Cerebellar nuclear complex (tissue), 1 donor: ENCODE results near the gene PEX10.

ENCODE experiments used
- DNase-seq, 2 experiments: peaks; one replicate each; lab custom pipeline; 2025; lab: John Stamatoyannopoulos, UW

Gene PEX10

DNA sequence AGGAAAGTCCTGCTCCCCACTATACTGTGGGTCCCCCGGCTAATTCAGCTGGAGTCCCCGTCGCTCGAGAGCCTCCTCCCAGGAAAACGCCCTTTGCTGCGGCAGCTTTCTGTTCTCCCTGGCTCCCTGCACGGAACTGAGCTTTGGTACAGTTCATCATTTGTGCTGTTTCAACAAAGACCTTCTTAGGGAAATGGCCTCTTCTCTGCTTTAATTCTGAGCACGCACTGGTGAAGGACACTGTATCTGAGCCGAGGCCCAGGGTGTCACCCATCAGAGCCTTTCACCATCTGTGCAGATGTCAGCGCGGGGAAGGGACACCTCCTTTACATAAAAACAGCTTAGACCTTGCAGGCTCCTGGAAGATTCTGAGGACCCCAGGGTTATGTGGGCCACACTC, 13.5 kb upstream of the PEX10 start:
- no peak for DNase-seq

- no peak for DNase-seq
Measured at GRCh38 chr1:2422523-2422922, 10.2 kb upstream of the PEX10 start.

GRCh38 chr1:2419416-2419815, 7.1 kb upstream of the PEX10 start:
- no peak for DNase-seq

DNA sequence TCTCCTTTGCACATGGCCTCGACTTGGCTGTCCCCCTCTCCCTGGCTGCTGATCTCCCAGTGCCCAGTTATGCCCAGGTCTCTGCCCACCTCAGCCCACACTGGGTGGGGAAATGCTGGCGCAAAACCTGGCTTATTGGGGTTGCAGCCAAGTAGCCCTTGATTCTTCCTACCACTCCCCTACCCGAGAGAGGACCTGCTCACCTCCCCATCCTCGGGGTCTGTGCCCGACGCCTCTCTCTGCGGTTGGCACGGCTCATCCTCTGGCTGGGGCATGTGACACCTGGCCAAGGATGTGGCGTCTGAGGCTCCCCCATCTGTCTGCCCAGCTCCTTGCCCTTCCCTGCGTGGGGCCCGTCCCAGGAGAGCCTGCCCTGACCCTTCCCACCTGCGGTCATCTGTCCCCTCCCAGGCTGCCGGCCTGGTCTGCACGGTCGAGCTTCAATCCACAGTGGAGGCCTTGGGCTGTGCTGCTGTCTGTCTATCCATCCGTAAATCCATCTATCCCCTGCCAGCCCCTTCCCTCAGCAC, 6.5 kb upstream of the PEX10 start:
- no peak for DNase-seq

- DNase-seq, result no peak
Measured at GRCh38 chr1:2417833-2418225, 5.5 kb upstream of the PEX10 start.

GRCh38 chr1:2417083-2417832, 4.9 kb upstream of the PEX10 start:
- no peak for DNase-seq

- DNase-seq, result no peak
Measured at GRCh38 chr1:2416403-2416802, 4.0 kb upstream of the PEX10 start.

GRCh38 chr1:2415801-2416208, 3.4 kb upstream of the PEX10 start:
- DNase-seq, result no peak

DNA sequence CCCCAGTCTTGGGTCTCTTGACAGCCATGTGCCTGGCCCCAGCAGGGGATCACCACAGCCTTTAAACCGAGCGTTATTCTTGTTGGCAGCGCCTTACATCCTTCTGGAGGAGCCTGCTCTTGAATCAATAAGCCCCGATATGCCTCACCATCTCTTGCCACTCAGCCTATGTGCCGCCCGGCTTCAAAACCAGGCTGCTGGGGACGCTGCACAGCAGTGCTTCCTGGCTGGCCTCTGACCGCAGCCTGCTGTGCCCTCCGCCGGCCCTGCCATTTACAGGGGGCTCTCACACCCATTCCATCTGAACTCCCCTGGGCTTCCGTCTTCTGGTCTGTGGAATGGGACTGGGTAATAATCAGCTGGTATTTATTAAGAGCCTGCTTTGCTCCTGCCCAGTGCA, 3.0 kb upstream of the PEX10 start:
- DNase-seq, result no peak

DNA sequence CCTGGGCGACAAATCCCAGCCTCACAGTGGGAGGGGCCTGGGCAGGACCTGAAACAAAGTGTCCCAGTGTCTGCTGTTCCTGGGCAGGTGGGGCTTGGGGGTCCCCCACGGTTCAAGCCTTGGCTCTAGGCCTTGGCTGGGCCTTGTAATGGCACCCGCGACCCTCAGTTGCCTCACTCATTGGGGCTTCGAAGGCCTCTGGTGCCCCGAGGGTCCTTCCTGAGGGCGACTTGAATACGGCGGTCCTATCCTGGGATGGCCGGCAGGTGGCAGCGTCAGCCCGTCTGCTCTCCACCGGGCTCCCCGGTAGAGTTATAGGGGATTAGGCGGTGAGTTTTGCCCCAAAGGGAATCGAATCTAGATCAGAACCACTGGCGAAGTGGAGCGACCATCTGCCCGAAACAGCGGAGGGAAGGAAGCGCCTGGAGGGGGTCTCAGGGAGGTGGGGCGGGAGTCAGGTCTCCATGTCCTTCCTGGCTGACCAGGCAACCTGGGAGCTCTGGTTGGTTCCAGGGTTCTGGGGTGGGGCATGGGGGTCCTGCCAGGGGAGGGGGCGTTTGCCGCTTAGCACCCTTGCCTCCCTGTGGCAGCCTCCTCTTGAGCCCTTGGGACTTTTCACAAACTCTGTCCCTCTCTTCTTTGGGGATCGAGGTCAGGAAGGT, 2.1 kb upstream of the PEX10 start:
- peak in 1 of 2 experiments; percentile 26 for DNase-seq

GRCh38 chr1:2413495-2414296, 1.3 kb upstream of the PEX10 start:
- DNase-seq, result no peak

- no peak for DNase-seq
Measured at GRCh38 chr1:2412773-2413494, 570 bp upstream of the PEX10 start.

DNA sequence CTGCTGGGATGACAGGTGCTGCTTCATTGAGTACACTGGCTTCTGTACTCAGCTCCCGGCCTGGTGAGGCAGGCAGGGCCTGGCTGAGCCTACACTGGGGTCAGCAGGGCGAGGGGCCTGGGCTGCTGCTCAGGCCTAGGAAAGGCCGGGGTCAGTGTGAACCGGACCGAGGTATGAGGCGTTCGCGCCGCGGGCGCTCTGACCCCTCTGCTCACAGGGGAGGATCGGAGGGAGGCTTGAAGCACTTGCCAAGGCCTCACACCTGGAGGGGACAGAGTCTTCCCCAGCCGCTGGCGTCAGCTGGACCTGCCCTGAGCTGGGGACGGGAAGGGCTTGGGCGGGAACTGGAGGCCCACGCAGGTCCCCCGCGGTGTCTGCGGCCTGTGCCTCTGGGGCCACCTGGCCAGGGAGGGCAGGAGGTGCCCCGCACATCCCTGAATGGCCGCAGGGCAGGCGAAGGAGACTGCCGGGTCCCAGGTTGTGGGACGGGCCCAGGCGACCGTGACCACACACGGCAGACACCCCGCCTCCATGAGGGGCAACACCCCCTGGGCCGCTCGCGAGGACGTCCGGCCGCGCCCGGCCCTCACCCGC, 466 bp downstream of the PEX10 start:
- no peak for DNase-seq

- DNase-seq, result no peak
Measured at GRCh38 chr1:2409745-2410144, 2.6 kb downstream of the PEX10 start.

DNA sequence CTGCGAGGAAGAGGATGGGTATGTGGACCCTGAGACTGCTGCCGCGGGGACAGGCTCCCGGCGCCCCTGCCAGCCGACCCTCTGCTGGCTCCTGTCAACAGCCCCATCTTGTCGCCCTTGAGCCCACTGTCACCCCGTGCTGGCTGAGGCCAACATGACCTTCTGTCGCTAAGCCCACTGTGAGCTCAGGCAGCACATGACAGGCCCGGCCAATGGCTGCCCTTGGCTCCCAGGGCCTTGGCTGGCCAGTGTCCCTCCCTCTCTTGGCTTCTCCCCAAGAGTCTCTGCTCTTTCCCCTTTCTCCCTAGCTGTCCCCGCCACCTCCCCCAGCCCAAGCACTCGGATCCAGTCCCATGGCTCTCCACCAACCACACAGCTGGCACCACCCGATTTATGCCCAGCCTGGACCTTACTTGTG, 3.5 kb downstream of the PEX10 start:
- DNase-seq, result no peak

DNA sequence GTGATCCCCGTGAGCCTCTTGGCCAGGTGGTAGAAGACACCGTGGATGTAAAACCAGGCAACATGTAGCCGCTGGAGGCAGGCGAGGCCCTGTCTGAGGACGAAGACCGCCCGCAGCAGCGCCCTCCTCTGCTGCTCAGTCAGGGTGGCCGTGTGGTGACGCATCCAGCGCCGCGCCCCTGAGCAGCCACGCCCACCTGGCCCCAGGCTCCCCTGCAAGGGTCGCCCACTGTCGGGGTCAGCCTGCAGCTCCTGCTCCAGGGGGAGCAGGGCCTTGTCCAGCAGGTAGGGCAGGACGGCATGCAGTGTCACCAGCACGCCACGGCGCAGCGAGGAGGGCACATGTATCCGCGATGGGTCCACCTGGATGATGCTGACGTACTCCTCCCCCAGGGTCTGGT, 3.9 kb downstream of the PEX10 start:
- DNase-seq, result no peak

- no peak for DNase-seq
Measured at GRCh38 chr1:2407991-2408275, 4.4 kb downstream of the PEX10 start.

GRCh38 chr1:2407166-2407990, 5.0 kb downstream of the PEX10 start:
- no peak for DNase-seq

DNA sequence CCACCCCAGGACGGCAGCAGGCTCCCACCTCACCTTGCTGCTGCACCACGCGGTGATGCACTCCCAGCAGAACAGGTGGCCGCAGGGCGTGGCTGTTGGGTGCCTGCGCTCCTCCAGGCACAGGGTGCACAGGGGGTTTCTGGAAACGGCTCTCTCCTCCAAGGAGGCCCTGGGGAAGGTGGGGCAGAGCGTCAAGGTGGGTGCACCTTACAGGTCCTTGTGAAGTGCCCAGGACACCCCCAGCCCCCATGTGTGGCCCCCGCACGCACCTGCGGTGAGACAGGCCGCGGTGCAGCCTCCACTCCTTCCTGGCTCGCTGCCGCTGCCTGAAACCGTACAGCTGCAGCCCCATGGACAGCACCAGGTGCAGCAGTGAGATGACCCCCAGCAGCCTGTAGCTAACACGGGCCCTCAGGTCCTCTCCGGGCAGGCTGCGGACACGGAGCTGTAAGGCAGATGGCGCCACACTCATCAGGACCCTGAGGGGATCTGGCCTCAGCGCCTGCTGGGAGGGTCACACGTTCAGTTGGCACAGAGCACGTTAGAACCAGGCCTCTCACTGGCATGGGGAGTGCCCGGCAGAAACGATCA, 5.8 kb downstream of the PEX10 start:
- DNase-seq, result no peak

- DNase-seq, result no peak
Measured at GRCh38 chr1:2405588-2406295, 6.6 kb downstream of the PEX10 start.
